Stimulated activated CD8-positive, alpha-beta memory T cell treated with anti-CD3 and anti-CD28 coated beads, Interleukin-7, amount 100 ng/mL, for 4 hours (primary cell): ENCODE results near the gene MYOM1.
"Not testable (repeated sequence)": the region's sequence is repeated elsewhere in the genome, so short reads cannot be mapped to it uniquely, and the experiment has no call there.

Source experiments
- DNase-seq, 2 donors: peaks; one replicate each; pipeline ENCODE4 v3.0.0-alpha.2; 2020; ENCODE audit warnings: low read depth in 2 of 2

The MYOM1 gene

DNA sequence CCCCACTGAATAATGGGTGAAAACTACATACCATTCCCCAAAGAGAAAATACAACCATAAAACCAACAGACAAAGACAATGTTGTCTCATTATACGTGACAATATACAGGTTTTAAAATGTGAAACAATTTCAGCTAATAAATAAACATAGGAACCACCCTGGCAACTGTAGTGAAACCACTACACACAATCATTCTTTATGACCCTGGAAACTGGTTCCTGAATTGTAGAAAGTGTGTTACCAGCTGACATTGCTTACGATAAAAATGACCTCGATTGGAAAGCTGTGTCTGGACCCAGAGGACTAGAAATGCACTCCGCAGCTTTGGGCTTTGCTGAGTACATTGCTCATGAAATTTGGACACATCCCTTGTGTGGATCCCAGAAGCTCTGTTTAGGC, 132.9 kb downstream of the MYOM1 start:
- DNase-seq: no peak

DNA sequence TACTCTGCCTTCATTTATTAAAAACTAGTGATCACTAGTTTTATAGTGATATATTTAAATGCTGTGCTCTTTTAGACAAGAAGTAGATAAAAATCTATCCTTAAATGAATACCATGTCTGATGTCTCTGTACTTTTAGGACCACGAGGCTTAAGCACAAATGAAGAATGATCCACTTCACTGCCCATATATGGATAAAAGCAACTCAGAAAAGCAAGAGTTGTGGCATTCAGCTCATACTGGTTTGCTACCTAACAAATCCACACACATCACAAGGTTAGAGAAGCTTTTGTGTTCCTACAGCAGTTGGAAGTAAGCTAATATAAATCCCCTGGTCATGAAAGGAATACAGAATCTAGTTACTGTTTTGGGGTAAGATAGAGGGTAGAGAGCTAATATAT, 134.2 kb downstream of the MYOM1 start:
- DNase-seq: no peak

DNA sequence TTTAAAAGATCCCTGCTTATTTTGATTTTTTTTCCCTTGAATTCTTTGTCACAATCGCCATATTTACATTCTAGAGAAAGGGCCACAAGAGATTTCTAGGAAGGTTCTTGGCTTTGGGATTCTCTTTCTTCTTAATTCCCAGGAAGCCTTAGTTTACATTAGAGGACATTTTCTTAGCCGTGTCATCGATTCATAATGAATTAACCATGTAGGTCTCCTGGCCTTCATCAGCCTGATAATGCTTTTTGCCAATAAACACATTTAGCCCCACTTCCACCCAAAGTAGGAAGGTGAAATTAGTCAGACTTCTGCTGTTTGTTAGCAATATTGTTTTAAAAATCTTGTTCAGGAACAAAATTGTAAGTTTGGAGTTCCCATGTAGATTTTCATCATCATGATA, 135.6 kb downstream of the MYOM1 start:
- DNase-seq: no peak

DNA sequence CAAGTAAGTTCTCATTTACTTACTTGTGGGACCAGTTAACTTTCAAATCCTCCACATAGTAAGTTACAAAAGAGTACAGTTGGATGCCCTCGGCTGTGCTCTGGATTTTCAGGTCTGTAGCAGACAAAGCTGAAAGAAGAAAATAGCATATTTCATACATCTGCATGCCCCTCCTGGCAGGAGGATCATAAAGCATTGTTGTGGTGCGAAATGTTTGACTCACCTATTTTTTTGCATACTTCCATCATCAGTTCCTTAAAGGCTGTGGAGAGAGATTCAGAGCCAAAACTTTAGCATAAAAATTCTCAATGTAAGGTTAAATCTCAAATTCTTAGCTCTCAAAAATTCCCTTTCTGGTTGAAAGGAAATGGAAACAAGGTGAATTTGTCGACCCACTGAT, 136.0 kb downstream of the MYOM1 start:
- DNase-seq: no peak

DNA sequence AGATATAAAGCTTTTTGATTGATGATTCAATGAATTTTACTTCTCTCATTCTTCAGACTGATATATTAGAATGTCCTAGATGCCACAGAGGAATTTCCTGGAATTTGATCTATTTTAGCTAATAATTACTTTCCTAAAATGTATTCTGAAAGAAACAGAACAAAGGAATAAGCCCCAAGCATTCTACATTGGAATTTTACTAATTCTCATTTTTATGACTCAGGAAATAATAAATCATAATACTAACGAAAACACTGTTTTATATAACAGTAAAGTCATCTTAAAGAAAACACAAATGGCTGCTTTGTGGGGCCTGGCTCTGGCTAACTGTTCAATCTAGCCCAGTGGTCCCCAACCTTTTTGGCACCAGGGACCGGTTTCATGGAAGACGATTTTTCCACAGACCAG, 138.2 kb downstream of the MYOM1 start:
- no peak for DNase-seq

DNA sequence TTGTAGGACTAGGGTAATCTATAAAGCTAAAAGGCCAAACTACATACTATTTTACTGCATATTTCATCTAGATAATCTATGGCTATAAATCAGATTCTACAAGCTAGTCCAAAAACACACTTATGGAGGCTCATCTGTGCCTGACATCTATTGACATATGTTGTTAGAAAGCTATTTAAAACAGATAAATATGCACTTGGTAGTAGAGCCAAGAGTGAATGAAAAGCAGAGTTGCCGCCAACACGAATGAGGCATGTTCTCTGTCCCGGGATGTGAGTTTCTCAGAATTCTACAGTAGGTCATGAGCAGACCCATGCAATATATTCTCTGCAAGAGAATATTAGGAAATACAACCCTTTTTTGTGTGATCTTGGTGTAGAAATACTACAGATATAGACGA, 140.1 kb downstream of the MYOM1 start:
- no peak for DNase-seq

DNA sequence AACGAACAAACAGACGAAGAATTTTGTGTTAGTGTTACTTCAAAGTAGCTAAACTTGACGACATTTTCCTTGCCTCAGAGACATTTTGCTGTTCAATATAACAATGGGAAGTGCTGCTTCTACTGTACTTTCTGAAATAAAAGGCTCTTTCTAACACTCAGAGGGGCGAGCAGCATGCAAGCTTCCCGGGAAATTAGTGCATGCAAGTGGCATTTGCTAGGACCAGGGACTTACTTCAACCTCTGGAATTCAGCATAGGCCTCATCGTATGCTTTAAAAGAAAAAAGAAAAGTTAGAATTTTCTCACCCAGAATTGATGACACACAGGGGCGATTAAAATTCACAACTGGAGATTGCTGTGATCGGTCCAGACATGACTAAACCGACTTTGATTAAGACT, 144.3 kb downstream of the MYOM1 start:
- DNase-seq: no peak

DNA sequence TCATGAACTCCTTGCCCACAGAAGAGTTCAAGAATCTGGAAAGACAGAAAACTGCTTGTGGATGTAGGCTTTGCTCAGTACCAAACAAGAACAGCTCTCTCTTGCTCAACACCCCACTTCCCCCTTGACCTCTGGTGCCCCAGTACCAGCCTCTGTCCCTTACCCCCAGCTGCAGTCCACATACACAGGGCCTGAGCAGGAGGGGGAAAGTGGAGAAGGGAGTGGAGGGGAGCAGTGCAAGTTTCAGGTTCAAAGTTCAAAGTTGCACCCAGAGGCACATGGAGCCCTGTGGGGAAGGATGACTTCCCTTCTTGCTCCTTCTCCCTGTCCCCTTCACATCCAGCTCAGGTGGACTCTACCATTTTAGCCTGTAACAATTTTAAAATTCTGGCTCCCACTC, 145.7 kb downstream of the MYOM1 start:
- DNase-seq: no peak

DNA sequence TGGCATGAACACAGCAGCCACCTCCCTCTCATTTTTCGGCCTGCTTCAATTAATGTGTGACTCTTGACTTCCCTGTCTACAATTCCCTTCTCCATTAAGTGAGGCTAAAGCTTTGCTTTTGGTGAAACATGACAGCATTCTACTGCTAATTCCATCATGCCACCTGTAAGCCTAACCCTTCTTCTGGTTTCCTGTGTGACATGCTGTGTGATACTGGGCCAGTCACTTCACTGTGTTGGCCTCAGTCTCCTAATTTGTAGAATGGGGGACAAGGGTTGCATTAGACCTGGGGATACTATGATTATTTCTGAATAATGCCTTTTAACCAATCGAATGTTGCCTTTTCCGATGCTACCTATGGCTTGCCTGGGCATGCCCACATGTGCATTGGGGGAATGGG, 146.4 kb downstream of the MYOM1 start:
- DNase-seq: not testable (repeated sequence)

DNA sequence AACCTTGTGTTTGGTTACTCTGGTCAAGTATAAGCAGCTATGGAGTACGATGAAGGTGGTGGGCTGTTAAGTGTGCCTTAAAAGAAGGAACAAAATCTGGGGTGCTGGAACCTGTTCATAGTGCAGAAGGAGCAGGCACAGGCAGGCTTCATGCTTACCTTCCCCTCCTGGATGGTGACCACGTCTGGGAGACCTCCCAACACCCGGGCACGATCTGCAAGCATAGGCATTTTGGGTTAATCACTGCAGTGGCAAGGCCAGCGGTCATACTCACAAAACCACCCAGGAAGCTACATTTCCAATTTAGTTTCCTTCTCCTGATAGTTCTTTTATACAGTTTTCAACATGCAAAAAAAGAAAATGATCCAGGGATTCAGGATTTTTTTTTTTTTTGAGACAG, 148.1 kb downstream of the MYOM1 start:
- DNase-seq: no peak

DNA sequence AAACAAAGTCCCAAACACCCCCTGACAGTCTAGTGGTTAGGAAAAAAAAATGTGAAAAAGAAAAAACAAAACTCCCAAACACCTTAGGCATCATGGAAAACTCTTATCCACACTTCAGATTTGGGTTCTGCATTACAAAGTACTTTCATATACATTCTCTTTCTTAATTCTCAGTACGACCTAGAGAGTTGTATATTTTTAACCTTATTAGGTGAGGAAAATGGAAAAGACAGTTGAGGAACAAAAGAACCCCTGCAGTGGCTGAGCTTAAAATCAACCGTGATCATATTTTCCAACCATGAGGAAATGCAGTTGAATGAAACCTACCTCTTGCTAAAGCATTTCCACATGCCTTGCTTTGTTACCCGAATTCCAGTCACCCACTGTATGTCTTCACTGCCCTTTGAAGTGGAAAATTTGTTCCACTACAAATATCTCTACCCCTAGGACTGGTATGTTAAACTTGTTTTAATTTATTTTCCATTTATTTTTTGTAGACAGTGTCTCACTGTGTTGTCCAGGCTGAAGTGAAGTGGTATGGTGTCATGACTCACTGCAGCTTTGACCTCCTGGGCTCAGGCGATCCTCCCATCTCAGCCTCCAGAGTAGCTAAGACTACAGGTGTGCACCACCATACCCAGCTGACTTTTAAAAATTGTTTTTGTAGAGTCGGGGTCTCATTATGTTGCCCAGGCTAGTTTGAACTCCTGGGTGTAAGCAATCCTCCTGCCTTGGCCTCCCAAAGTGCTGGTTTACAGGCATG, 149.9 kb downstream of the MYOM1 start:
- no peak for DNase-seq

DNA sequence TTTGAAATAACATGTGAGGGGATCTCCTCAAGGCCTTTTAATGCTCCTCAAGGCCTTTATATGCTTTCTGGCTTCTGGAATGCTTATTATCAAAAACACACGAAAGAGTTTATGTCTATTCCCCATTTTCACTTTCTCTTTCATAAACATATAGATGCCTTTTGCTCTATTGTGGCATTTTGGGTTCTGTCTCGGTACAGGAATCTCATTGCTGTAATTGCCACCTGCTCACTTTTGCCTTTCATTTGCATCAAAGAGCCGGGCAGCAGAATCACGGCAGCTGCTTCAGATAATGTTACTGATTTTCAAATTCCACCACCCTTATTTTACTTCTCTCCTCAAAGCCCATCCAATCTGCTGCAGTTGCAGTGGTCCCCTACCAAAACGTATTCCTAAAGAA, 152.0 kb downstream of the MYOM1 start:
- DNase-seq: no peak

DNA sequence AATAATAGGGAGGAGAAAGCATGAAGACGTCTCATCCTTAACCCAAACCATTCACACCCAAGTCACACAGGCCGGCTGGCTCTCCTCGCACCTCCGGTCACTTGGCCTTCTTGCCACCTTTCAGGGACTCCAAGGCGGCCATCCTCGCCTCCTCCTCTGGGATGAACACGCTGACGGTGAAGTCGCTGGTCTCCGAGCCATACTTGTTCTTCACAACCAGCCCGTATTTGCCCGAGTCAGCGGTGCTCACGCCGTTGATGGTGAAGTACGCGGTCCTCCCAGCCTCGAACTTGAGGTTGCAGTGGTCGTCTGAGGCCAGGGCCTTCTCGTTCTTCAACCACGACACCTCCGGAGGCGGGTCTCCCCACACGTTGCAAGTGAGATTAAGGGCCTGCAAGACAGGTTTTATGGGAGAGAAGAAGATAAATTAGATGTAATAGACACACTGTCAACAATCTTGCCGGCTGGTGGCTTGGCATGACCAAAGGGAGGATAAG, 152.6 kb downstream of the MYOM1 start:
- no peak for DNase-seq

DNA sequence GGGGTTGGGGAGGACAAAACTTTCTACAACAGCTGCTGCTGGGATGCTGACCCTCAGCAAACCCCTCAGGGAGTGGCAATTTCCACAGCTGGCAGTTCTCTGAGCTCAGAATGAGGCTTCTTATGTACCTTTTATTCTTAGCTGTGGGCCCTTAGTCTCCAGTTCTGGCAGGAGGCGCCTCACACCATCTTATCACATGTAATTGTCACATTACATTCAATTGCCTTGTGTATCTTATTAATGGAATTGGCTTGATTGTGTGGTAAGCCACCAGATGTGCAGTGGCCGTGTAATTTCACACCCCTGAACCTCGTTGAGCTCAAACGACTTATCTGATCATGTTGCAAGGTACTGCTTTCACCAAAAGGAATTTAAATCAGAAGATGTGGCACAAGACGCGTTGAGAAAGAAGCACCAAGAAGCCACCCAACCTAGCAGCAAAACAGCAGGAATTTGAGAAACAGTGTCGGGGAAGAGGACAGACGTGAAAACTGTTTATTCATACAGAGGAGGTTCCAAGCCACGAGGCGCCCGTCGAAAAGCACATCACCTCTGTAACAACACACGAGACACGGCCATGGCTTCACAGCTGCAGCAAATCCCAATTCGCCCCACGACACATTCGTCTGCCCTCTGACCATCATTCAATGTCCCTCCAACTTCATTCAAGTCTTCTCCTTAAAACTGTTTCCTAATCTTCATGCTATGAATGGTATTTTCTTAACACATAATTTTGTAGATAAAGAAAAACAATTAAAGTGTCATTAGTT, 153.2 kb downstream of the MYOM1 start:
- no peak for DNase-seq

DNA sequence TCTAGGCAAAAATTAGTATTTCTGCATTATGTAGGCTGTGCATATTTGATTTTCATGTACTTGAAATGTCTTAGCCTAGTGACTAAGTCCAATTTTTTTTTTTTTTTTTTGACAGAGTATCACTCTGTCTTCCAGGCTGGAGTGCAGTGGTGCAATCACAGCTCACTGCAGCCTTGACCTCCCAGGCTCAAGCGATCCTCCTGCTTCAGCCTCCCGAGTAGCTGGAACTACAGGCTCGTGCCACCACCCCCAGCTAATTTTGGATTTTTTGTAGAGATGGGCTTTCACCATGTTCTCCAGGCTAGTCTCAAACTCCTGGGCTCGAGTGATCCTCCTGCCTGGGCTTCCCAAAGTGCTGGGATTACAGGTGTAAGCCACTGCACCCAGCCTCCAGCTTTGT, 156.0 kb downstream of the MYOM1 start:
- DNase-seq: not testable (repeated sequence)

DNA sequence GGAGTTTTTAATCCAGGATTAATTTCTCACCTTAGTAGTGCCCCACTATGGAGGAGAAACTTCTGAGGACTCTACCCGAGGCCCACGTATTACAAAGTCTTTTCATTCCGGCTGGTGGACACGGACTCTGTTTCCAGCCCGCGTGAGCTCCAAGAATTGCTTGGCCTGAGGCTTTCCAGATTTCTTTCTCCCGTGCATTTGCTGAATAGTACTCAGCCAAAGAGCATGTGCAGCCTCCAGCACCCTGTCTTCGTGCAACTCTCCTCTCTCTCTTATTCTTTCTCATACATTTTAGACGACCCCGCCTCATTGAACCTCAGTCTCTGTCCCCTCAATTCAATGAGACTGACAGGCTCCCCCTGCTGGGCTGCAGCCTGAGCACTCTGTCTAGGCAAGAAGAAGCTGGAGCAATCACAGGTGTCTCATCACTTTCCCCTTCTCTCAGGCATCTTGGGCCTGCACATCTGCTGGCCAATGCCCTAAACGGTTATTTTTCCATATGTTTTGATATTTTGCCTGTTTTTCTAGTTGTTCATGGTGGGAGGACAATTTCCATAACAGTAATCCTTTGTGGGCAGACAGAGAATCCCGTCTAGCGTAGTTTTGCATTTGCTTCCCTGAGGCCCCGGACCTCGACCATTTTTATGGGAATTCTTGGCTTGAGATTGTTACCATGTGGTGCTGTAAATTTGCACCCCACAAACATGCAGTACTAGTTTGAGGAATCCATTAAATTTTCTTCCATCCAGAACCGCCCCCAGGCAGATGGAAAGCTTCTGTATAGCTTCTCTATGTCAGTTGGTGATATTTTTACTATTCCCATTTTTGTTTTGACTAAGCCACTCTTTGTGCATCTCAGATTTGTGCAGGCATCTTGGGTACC, 156.7 kb downstream of the MYOM1 start:
- peak; percentile 32 to 47 for DNase-seq

DNA sequence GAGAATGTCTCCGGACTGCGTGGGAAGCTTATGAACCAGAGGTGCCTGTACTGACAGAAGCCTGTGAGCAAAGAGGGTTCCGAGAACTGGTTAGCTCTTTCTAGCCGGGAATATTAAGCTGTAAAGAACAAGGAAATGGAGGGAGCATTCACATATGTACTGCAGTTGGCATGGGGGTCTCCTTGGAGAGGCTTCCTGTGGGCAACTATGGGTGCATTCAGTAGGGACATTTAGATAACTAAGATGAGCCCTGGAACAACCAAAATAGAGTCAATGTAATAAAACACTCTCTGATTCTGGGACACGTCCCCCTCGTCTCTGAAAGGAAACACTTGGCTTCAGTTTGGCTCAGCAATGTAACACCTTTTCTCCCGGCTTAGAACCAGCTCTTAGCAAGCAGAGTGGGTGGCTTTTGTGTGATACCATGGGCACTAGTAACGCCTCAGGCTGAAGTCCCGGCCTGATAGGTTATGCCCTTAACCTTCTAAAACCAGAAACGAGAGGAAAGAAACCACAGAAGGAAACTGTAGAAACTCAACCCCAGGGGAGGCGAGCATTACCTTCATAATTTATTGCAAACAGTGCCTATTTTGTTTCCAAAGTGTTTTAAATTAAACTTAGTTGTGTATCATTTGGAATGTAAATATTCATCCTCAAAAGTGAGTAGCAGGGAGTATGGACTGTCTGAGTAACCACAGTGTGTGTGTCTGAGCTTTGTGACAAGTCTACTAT, 158.0 kb downstream of the MYOM1 start:
- DNase-seq: no peak

DNA sequence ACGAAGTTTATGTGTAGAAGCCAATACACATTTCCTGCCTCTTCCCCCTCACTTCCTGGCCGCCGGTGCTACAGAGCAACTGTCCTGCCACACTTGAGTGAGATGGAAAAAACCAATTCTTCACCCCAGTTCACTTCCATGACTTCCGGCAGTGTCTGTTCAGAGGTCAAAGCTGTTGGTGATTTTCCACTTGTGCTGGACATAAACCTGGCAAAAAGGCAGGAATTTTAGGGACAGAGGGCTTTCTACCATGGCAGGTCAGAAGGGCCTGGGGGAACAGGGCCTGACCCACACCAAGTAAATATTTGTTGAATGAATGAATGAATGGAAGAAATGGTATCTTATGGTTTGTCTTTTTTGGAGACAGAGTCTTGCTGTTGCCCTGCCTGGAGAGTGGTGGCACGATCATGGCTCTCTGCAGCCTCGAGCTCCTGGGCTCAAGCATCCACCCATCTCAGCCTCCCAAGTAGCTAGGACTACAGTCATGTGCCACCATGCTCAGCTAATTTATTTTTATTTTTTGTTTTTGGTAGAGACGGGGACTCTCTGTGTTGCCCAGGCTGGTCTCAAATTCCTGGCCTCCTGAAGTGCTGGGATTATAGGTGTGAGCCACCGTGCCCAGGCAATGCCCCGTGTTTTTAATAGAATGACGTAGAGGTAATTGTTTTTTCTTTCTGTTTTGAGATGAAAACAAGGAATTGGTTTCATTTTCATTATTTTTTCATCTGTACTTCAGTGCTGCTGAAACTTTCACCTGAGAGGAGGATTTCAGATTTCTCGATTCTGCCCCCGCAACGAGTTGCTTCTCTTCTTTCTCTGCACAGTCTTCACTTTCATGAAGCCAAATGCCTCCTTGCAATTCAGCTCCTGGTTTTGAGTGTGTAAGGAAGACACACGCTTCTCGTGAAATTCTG, 158.8 kb downstream of the MYOM1 start:
- peak in 1 of 2 donors; percentile 19 for DNase-seq

DNA sequence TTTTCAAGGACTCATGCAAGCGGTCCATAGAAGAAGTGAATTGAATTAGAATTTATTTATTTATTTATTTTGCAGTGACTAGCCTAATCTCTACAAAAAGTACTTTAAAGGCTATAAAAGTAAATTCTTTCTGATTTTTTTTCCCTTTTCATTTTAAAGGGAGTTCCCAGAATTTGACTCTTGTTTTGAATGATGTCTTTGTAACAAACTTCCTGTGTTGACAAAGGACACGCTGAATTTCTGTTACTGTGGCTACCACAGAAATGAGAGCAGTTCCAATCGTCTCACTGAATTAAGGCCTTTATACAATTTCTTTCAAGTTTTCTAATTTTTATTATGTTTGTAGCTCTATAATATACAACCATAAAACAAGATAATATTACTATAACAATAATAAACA, 160.5 kb downstream of the MYOM1 start:
- DNase-seq: no peak
